GM19468 (cell line): Measurements from ENCODE around the gene LRCH4.
"Not testable (repeated sequence)": the region's sequence is repeated elsewhere in the genome, so short reads cannot be mapped to it uniquely, and the experiment has no call there.

Experiments
- ATAC-seq: cut with Tn5 transposase; IDR thresholded peaks from one replicate; pipeline ENCODE4 v1.9.1; 2021; ENCODE audit warnings: mild to moderate bottlenecking, moderate library complexity, moderate number of reproducible peaks; ENCODE audit not compliant: unreplicated experiment; ENCODE audit errors: extremely low read depth

LRCH4 gene

GRCh38 chr7:100570954-100571828 is 14.7 kb downstream of the LRCH4 start:
- ATAC-seq, result no peak

DNA sequence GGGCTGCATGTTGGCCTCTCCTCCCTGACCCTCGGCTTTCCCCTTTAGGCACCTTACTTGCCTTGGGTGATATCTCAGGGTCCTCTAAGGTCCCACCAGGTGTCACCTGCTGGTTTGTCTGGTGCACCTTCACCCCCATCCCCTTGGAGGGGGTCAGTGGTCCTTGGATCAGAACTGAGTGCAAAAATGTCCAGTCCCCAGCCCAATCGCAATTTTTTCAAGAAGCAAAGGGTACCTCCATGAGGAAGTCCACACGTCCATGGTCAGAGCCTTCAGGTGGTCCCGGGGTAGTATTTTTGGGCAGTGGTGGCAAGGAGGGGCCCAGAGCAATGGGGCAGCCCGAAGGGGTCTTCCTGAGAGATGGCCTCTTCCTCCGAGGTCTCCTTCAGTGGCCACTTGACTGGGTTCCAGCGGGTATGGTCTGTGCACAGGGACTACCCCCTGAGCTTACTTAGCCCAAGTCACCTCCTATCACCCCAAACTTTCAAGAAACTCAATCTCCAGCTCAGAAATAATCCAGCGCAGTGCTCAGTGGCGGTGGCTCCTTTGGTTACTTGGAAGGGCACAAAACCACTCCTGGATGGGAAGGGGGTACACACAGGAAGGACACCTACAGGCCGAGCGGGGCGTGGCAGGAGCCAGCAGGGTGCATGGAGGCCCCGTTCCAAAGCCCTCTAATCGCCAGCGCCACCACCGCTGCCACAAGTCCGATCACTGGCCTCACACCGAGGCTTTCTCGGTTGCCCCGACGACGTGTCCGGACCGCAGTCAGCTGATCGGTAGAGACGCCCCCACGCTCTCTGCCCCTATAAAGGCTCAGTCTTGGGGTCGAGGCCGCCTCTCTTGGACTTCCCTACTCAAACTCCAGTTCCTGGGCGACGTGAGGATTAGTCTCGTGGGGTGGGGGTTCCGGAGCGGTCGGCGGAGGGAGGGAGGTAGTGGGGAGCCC is 16.8 kb downstream of the LRCH4 start:
- ATAC-seq, result no peak

- ATAC-seq, result no peak
These were observed 17.6 kb downstream of the LRCH4 start for GRCh38 chr7:100568176-100568895.

DNA sequence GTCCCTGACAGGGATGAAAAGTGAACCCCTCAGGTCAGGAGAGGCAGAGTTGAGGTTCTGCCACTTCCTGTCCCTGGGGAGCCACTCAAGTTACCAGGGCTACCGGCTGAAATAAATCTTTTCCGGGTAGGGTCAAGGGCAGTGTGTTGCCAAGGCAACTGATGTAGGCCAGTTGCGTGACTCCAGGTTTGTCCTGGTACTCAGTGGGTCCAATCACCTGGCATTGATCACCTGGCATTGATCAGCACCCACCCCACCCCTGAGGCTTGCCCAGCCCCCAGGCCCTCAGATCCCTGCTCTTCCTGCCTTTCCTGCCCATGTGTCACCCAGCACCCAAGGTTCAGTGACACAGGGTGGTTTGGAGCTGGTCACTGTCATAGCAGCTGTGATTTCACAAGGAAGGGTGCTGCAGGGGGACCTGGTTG is 18.2 kb downstream of the LRCH4 start:
- ATAC-seq, result no peak

DNA sequence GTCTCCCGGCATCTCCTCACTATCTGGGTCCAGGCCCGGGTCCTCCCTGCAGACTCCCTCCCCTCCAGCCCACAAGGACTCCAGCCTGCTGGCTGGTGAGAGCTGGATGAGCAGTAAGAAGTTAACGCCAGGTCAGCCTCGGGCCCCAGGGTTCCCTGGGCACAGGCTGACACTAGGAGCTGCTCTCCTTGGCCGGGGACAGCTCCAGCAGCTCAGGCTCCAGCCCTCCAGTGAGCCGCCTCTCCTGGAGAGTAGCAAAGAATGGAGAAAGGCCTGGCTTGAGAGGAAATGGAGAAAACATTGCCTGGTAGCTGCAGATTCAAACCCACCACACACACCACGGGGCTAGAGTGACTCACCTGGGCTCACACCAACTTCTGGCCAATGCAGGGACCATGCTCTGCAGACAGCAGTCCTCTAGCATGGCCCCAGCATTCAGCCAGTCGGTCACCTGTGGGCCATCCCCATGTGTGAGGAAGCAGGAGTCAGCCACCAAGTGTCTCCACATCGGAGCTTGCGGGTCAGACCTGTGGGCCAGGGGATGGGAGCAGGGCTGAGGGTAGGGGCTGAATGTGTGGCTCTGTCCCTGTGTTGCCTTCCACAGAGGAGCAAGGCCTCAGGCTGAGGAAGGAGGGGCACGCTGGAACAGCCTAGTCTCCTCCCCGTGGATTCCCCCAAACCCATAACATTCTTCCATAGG is 18.7 kb downstream of the LRCH4 start:
- ATAC-seq, result no peak

GRCh38 chr7:100566018-100566531 is 19.9 kb downstream of the LRCH4 start:
- no peak for ATAC-seq

DNA sequence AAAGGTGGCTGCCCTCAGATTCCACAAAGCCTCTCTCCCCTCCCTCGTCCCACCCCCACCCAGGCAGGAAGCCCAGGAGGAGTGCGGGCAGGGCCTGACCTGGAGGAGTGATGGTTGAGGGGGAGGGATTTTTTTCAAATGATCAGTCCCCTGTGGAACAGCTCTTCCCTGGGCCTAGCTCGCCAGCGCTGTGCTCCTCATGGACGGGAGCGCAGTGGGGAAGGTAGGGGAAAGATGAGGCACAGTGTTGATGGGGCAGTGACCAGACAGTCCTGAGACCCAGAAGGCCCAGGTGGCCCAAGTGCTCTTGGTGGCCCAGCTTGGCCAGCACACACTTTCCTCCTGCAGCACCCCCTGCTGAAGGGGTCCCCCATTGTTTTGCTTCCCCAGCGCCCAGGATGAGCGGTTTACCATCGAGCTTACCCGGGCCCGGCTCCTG is 20.8 kb downstream of the LRCH4 start:
- ATAC-seq, result no peak

DNA sequence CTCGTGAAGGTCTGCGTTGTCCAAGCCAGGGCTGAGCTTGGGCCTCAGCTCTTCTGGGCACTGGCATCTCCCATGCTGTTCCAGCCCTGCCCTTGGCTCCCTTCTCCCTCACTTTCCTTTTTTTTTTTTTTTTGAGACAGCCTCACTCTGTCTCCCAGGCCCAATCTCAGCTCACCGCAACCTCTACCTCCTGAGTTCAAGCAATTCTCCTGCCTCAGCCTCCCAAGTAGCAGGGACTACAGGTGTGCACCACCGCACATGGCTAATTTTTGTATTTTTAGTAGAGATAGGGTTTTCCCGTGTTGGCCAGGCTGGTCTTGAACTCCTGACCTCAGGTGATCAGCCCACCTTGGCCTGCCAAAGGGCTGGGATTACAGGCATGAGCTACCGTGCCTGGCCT is 21.5 kb downstream of the LRCH4 start:
- ATAC-seq, result not testable (repeated sequence)

DNA sequence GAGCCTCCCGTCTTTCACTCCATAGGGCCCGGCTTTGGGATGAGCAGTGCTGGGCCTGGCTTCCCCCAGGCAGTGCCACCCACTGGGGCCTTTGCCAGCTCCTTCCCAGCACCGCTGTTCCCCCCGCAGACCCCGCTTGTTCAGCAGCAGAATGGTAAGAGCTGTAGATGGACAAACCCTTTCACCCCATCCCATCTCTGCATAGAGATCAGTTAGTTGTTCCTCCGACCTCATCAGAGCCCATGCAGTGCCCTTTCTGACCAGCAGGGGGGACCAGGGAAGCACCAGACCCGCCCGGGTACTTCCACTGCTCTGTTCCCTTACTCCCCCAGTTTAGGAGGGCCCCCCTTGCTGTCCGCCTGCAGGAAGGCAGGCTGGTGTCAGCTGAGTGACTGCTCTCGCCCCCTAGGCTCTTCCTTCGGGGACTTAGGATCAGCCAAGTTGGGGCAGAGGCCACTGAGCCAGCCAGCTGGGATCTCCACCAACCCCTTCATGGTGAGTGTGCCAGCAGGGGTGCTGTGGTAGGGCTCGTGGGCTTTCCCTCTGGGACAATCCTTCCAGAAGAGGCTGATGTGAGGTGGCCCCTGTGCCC is 22.0 kb downstream of the LRCH4 start:
- ATAC-seq, result no peak

DNA sequence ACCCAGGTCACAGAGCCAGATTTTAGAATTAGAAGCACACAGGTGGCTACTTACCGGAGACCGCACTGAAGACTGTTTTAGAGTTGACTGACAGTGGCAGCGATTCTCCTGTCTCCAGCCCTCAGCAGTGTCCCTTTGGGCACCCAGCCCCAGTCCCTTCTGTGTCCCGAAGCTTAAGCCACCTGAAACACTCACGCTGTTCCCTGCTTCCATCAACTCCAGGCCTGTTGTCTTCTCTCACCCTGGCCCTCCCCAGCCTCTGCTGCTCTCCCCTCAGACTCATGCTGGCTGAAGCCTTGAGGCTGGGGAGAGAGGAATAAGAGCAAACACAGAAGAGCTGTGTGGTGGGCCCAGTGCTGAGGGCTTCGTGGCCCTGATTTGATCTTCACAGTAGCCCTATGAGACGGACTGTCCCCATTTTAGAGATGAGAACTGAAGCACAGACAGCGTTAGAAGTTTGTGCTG is 22.8 kb downstream of the LRCH4 start:
- no peak for ATAC-seq

GRCh38 chr7:100562195-100563099 is 23.5 kb downstream of the LRCH4 start:
- ATAC-seq, result no peak

- no peak for ATAC-seq
These were observed 24.3 kb downstream of the LRCH4 start for GRCh38 chr7:100561491-100562194.

GRCh38 chr7:100559127-100559526 is 26.8 kb downstream of the LRCH4 start:
- no peak for ATAC-seq

- no peak for ATAC-seq
These were observed 29.4 kb downstream of the LRCH4 start for GRCh38 chr7:100556541-100556940.

- ATAC-seq, result no peak
These were observed 30.2 kb downstream of the LRCH4 start for GRCh38 chr7:100555701-100556100.

DNA sequence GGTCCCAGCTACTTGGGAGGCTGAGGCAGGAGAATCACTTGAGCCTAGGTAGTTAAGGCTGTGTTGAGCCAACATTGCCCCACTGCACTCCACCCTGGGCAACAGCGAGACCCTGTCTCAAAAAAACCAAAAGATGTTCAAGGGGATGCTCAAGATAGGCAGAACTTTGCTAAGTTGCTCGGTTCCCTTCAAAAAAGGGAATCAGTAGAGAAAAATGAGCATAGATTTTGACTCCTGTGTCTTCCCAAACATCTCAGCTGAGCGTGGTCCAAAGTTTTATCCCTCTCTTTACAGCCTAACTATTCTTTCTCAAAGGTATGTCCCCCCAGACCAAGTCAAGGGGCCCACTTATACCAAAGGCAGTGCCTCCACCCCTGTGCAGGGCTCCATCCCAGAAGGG is 32.9 kb downstream of the LRCH4 start:
- no peak for ATAC-seq

DNA sequence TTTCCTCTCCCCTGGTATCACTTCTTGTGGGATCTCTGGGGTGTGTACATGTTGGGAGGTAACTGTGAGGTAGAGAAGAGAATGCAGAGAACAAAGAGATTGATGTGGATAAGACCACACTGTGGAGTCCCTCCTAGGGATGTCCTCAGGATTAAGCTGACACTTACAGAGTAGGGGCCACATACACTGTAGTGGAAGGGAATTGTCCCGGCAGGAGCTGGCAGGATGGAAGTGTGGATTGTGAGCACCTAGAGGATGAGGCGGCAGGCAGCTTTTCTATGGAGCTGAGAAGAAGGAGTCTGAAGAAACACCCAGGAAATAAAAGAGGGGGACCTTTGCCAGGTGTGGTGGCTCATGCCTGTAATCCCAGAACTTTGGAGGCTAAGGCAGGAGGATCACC is 33.4 kb downstream of the LRCH4 start:
- no peak for ATAC-seq
